Measurements from ENCODE around the gene CD163L1. TPM values are rescaled to one million over a fixed set of nuclear protein-coding genes. Genes with fewer than 3 reads are reported as not detected.

The CD163L1 gene
- total RNA-seq, 1 donor from 2014 or later, result not detected

GRCh38 chr12:7403466-7403865 is 40.5 kb downstream of the CD163L1 start:
- no peak overlapping the region for H3K27ac Mint-ChIP-seq
- Histone ChIP-seq H2AFZ (replicated peaks) (peak overlapping the region; percentile 63), H3K9me3 (ENCODE audit: low read depth) (no peaks in the 10 kb centered on the region), H4K20me1 (ENCODE audit: low read depth) (no peaks in the 10 kb centered on the region), H3K36me3 (no peaks in the 10 kb centered on the region), H3K27me3 (no peaks in the 10 kb centered on the region), H3F3A (ENCODE audit: low read depth) (no peaks in the 10 kb centered on the region), H3K4me3 (no peak overlapping the region), H3K4me2 (no peak overlapping the region), H3K9ac (no peak overlapping the region), H3K79me2 (ENCODE audit: low read depth) (no peaks in the 10 kb centered on the region), H3K27ac (no peak overlapping the region), H3K4me1 (no peaks in the 10 kb centered on the region)
- H3K9me3 Mint-ChIP-seq, result no peaks in the 10 kb centered on the region
- DNase-seq (ENCODE audit: low spot score), result no peak
- H3K27me3 Mint-ChIP-seq (ENCODE audit: insufficient read depth, low read depth), result no peaks in the 10 kb centered on the region
- H3K4me3 Mint-ChIP-seq, result no peak overlapping the region
- H3K4me1 Mint-ChIP-seq, result no peaks in the 10 kb centered on the region
- TF ChIP-seq CTCF (IDR thresholded peaks at IDR 0.05) (no peak), EZH2phosphoT487 (IDR thresholded peaks at IDR 0.05) (no peak), EZH2 (IDR thresholded peaks at IDR 0.05) (no peak)
- H3K36me3 Mint-ChIP-seq, result no peaks in the 10 kb centered on the region

GRCh38 chr12:7399089-7399488 is 44.9 kb downstream of the CD163L1 start:
- no peak for TF ChIP-seq EZH2 (IDR thresholded peaks at IDR 0.05)
- no peak for TF ChIP-seq EZH2phosphoT487 (IDR thresholded peaks at IDR 0.05)
- Histone ChIP-seq H3F3A (ENCODE audit: low read depth) (no peaks in the 10 kb centered on the region), H3K27ac (no peak overlapping the region), H4K20me1 (ENCODE audit: low read depth) (no peaks in the 10 kb centered on the region), H3K9ac (no peak overlapping the region), H3K4me2 (no peak overlapping the region), H3K27me3 (no peaks in the 10 kb centered on the region), H2AFZ (replicated peaks) (no peak overlapping the region), H3K79me2 (ENCODE audit: low read depth) (no peaks in the 10 kb centered on the region), H3K36me3 (no peaks in the 10 kb centered on the region), H3K4me3 (no peak overlapping the region), H3K4me1 (no peaks in the 10 kb centered on the region), H3K9me3 (ENCODE audit: low read depth) (no peaks in the 10 kb centered on the region)
- Mint-ChIP-seq H3K9me3 (no peaks in the 10 kb centered on the region), H3K27me3 (ENCODE audit: insufficient read depth, low read depth) (no peaks in the 10 kb centered on the region), H3K27ac (no peak overlapping the region), H3K4me1 (no peaks in the 10 kb centered on the region), H3K4me3 (no peak overlapping the region), H3K36me3 (no peaks in the 10 kb centered on the region)
- no peak for DNase-seq (ENCODE audit: low spot score)

- Mint-ChIP-seq H3K4me3 (no peak overlapping the region), H3K4me1 (no peaks in the 10 kb centered on the region), H3K36me3 (no peaks in the 10 kb centered on the region), H3K9me3 (peaks cover 6% of the 10 kb centered on the region), H3K27ac (no peak overlapping the region), H3K27me3 (ENCODE audit: insufficient read depth, low read depth) (no peaks in the 10 kb centered on the region)
- H4K20me1 ChIP-seq (ENCODE audit: low read depth), result no peaks in the 10 kb centered on the region
- no peaks in the 10 kb centered on the region for H3K4me1 ChIP-seq
- H3K36me3 ChIP-seq, result no peaks in the 10 kb centered on the region
- H3F3A ChIP-seq (ENCODE audit: low read depth), result no peaks in the 10 kb centered on the region
- TF ChIP-seq CTCF (IDR thresholded peaks at IDR 0.05), result no peak
- no peak for TF ChIP-seq EZH2phosphoT487 (IDR thresholded peaks at IDR 0.05)
- TF ChIP-seq EZH2 (IDR thresholded peaks at IDR 0.05), result no peak
- H3K27me3 ChIP-seq, result no peaks in the 10 kb centered on the region
- H3K9me3 ChIP-seq (ENCODE audit: low read depth), result no peaks in the 10 kb centered on the region
- no peak overlapping the region for H3K9ac ChIP-seq
- no peak overlapping the region for H2AFZ ChIP-seq (replicated peaks)
- no peak for DNase-seq (ENCODE audit: low spot score)
- no peak overlapping the region for H3K4me2 ChIP-seq
- H3K4me3 ChIP-seq, result no peak overlapping the region
- no peaks in the 10 kb centered on the region for H3K79me2 ChIP-seq (ENCODE audit: low read depth)
- H3K27ac ChIP-seq, result no peak overlapping the region
Measured at GRCh38 chr12:7396418-7396817, 47.5 kb downstream of the CD163L1 start.

GRCh38 chr12:7395950-7396349 is 48.0 kb downstream of the CD163L1 start:
- peaks cover 6% of the 10 kb centered on the region for H3K9me3 Mint-ChIP-seq
- DNase-seq (ENCODE audit: low spot score), result no peak
- no peak overlapping the region for H3K27ac Mint-ChIP-seq
- H3K4me2 ChIP-seq, result no peak overlapping the region
- H3K36me3 Mint-ChIP-seq, result no peaks in the 10 kb centered on the region
- H3K9ac ChIP-seq, result no peak overlapping the region
- H3F3A ChIP-seq (ENCODE audit: low read depth), result no peaks in the 10 kb centered on the region
- H3K27ac ChIP-seq, result no peak overlapping the region
- TF ChIP-seq CTCF (IDR thresholded peaks at IDR 0.05), result no peak
- no peak for TF ChIP-seq EZH2phosphoT487 (IDR thresholded peaks at IDR 0.05)
- TF ChIP-seq EZH2 (IDR thresholded peaks at IDR 0.05), result no peak
- no peaks in the 10 kb centered on the region for H4K20me1 ChIP-seq (ENCODE audit: low read depth)
- no peak overlapping the region for H2AFZ ChIP-seq (replicated peaks)
- H3K36me3 ChIP-seq, result no peaks in the 10 kb centered on the region
- no peak overlapping the region for H3K4me3 ChIP-seq
- no peaks in the 10 kb centered on the region for H3K4me1 Mint-ChIP-seq
- H3K4me1 ChIP-seq, result no peaks in the 10 kb centered on the region
- H3K4me3 Mint-ChIP-seq, result no peak overlapping the region
- no peaks in the 10 kb centered on the region for H3K27me3 ChIP-seq
- H3K27me3 Mint-ChIP-seq (ENCODE audit: insufficient read depth, low read depth), result no peaks in the 10 kb centered on the region
- H3K9me3 ChIP-seq (ENCODE audit: low read depth), result no peaks in the 10 kb centered on the region
- H3K79me2 ChIP-seq (ENCODE audit: low read depth), result no peaks in the 10 kb centered on the region

All from neural progenitor cell (in vitro differentiated cells).